HepG2 (cell line): ENCODE results near the gene C10orf143. TPM values are rescaled to one million over a fixed set of nuclear protein-coding genes. Genes with fewer than 3 reads are reported as not detected.

ENCODE experiments used
- BHLHE40 ChIP-seq: IDR thresholded peaks from 2 replicates; pipeline ENCODE4 v1.6.1; 2011; ENCODE audit warnings: low read length, improper control_type of control experiment
- CENPT ChIP-seq: sonication (generic); formaldehyde crosslinking; IDR thresholded peaks from 2 replicates; pipeline ENCODE4 v1.8.0; 2022; ENCODE audit warnings: low read depth, mild to moderate bottlenecking, moderate library complexity, missing genetic modification reagents
- EEA1 ChIP-seq: sonication (generic); formaldehyde crosslinking; IDR thresholded peaks from 2 replicates; pipeline ENCODE4 v1.5.1; 2020; ENCODE audit warnings: mild to moderate bottlenecking, missing genetic modification reagents, borderline replicate concordance
- HDAC2 ChIP-seq: sonication (generic); formaldehyde crosslinking; IDR thresholded peaks from 2 replicates; pipeline ENCODE4 v1.4.0; 2020; ENCODE audit warnings: missing genetic modification reagents
- KAT8 ChIP-seq: IDR thresholded peaks from 2 replicates; pipeline ENCODE4 v1.6.1; 2016; ENCODE audit warnings: missing genetic modification reagents, missing compliant biosample characterization
- MTF1 ChIP-seq: sonication (generic); formaldehyde crosslinking; IDR thresholded peaks from 2 replicates; pipeline ENCODE4 v1.5.0; 2020; ENCODE audit warnings: missing genetic modification reagents
- NCOR1 ChIP-seq: fragments of 200-600 bp; sonication (generic); IDR thresholded peaks from 2 replicates; pipeline ENCODE4 v1.7.0; 2017; ENCODE audit warnings: antibody characterized with exemption, low read length, borderline replicate concordance
- NR2C2 ChIP-seq: sonication (generic); formaldehyde crosslinking; IDR thresholded peaks from 2 replicates; pipeline ENCODE4 v1.4.0; 2020; ENCODE audit warnings: missing genetic modification reagents, mild to moderate bottlenecking, moderate library complexity, borderline replicate concordance
- NR2F1 ChIP-seq, 2 experiments: fragments of 450-650 bp in 1 of 2; formaldehyde crosslinking in 1 of 2; IDR thresholded peaks; 2 replicates each; pipeline versions ENCODE4 v1.5.0 to v1.6.1; 2016 to 2020; ENCODE audit warnings: mild to moderate bottlenecking in 1 of 2, missing compliant biosample characterization in 1 of 2, missing genetic modification reagents in 1 of 2, moderate library complexity in 1 of 2
- NRL ChIP-seq: sonication (generic); formaldehyde crosslinking; IDR thresholded peaks from 2 replicates; pipeline ENCODE4 v1.5.0; 2020; ENCODE audit warnings: missing genetic modification reagents, mild to moderate bottlenecking, moderate library complexity, borderline replicate concordance
- RBM39 ChIP-seq: fragments of 200-400 bp; formaldehyde crosslinking; IDR thresholded peaks from one replicate; pipeline ENCODE4 v1.6.1; 2018; ENCODE audit warnings: antibody characterized with exemption, mild to moderate bottlenecking, low read depth, low read length; ENCODE audit not compliant: poor library complexity, severe bottlenecking
- RELA ChIP-seq: sonication (generic); formaldehyde crosslinking; IDR thresholded peaks from 2 replicates; pipeline ENCODE4 v1.4.0; 2020; ENCODE audit warnings: missing genetic modification reagents
- WIZ ChIP-seq: sonication (generic); formaldehyde crosslinking; IDR thresholded peaks from 2 replicates; pipeline ENCODE4 v1.5.1; 2020; ENCODE audit warnings: mild to moderate bottlenecking, missing genetic modification reagents
- ZFP1 ChIP-seq: IDR thresholded peaks from 2 replicates; pipeline ENCODE4 v1.6.1; 2016
- ZFP37 ChIP-seq: sonication (generic); formaldehyde crosslinking; IDR thresholded peaks from 2 replicates; pipeline ENCODE4 v1.4.0; 2020; ENCODE audit warnings: missing genetic modification reagents, borderline replicate concordance
- ZNF256 ChIP-seq: sonication (generic); formaldehyde crosslinking; conservative IDR thresholded peaks from 2 replicates; pipeline ENCODE4 v1.4.0; 2020; ENCODE audit warnings: missing genetic modification reagents
- ZNF263 ChIP-seq: sonication (generic); formaldehyde crosslinking; IDR thresholded peaks from 2 replicates; pipeline ENCODE4 v1.4.0; 2020; ENCODE audit warnings: missing genetic modification reagents
- ZNF672 ChIP-seq: sonication (generic); formaldehyde crosslinking; IDR thresholded peaks from 2 replicates; pipeline ENCODE4 v1.8.1; 2022; ENCODE audit warnings: missing genetic modification reagents
- polyA plus RNA-seq, 8 experiments: library from polyadenylated mRNA; depleted of rRNA in 3 of 8; stranded (reverse) in 7 of 8; unstranded in 1 of 8; fragments of >200 nt; fragmentation: Illumina TruSeq in 4 of 8; extraction: Trizol in 4 of 8; gene quantifications; 2 replicates each; pipeline versions ENCODE4 v1.2.1 to v1.2.3, GENCODE V29; 2011 to 2016; ENCODE audit warnings: low read depth in 4 of 8, missing spikeins in 1 of 8, mixed read lengths in 1 of 8; ENCODE audit not compliant: insufficient read depth in 1 of 8
- total RNA-seq, 5 experiments: library from RNA; depleted of rRNA; stranded (reverse); fragments of >200 nt; fragmentation: Illumina TruSeq; extraction: Trizol; gene quantifications; 2 replicates each; pipeline ENCODE4 v1.2.3, GENCODE V29; 2016; ENCODE audit warnings: low read depth in 1 of 5
- TF ChIP-seq, protein P1 (sequence below): sonication (generic); formaldehyde crosslinking; IDR thresholded peaks from 2 replicates; pipeline ENCODE4 v1.5.0; 2020; ENCODE audit warnings: missing genetic modification reagents
- TF ChIP-seq, protein P2 (sequence below): sonication (generic); formaldehyde crosslinking; IDR thresholded peaks from 2 replicates; pipeline ENCODE4 v1.4.0; 2020; ENCODE audit warnings: mild to moderate bottlenecking, missing genetic modification reagents
- TF ChIP-seq, protein P3 (sequence below): sonication (generic); formaldehyde crosslinking; IDR thresholded peaks from 2 replicates; pipeline ENCODE4 v1.8.0; 2022; ENCODE audit warnings: mild to moderate bottlenecking, missing genetic modification reagents; ENCODE audit not compliant: insufficient replicate concordance
- TF ChIP-seq, protein P4 (sequence below): sonication (generic); formaldehyde crosslinking; IDR thresholded peaks from 2 replicates; pipeline ENCODE4 v1.4.0; 2020; ENCODE audit warnings: missing genetic modification reagents
- TF ChIP-seq, protein P5 (sequence below): sonication (generic); formaldehyde crosslinking; conservative IDR thresholded peaks from 2 replicates; pipeline ENCODE4 v1.4.0; 2020; ENCODE audit warnings: missing genetic modification reagents

Gene C10orf143
- total and polyA plus RNA-seq, 2 of the 13 experiments (the other 11 are each of a cell fraction or from before 2014, with no cell fraction given) = 0.21 to 0.91 TPM

DNA sequence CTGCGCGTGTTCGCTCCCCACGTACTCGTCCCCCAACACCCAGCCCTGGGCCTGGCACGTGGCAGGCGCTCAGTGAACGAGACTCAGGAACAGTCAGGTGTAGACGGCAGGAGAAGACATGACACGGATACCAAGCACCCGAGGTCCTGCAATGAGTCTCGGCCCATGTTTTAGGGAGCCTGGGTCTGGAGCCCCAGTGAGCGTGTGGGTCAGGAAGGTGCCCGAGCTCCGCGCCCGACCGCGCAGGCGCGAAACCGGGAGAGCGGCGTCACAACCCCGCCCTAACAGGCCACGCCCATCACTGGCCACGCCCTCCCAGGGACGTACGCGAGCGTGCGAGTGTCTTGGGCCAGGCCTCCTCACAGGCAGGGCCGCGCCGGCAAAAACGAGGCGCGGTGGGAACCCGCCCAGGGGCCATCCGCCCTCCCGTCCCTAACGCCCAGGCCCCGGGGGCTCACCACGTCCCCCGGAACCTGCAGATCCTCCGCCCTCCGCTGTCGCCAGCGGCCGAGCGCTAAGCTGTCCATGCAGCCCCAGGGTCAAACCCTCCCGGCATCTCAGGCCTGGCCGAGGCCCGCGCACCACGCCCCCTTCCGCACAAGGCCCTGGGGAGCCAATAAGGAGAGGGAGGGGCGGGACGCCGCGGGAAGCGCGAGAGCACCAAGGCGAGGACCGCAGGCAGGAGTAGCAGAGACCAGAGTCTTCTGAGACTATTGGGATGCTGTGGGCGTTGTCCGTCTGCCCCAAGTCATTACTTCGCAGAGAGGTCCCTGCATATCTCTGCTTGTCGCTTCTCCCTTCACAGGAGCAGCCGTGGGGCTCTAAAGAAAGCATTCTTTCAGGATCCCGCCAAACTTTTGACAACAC lies at the start of gene C10orf143 (continued):
- TF ChIP-seq ZNF672 (CRISPR knock-in tag) = no peak
- no peak for TF ChIP-seq NCOR1
- peak; percentile 90 for TF ChIP-seq KAT8 (CRISPR knock-in tag)
- TF ChIP-seq, protein P1, sequence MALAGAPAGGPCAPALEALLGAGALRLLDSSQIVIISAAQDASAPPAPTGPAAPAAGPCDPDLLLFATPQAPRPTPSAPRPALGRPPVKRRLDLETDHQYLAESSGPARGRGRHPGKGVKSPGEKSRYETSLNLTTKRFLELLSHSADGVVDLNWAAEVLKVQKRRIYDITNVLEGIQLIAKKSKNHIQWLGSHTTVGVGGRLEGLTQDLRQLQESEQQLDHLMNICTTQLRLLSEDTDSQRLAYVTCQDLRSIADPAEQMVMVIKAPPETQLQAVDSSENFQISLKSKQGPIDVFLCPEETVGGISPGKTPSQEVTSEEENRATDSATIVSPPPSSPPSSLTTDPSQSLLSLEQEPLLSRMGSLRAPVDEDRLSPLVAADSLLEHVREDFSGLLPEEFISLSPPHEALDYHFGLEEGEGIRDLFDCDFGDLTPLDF (CRISPR knock-in tag) = peak; percentile 66
- TF ChIP-seq CENPT = no peak
- TF ChIP-seq ZNF256 (CRISPR knock-in tag) = no peak
- peak; percentile 22 to 40; a peak in 2 of 4 replicates for TF ChIP-seq NR2F1 (CRISPR knock-in tag; IDR thresholded peaks at IDR 0.05)
- TF ChIP-seq, protein P2, sequence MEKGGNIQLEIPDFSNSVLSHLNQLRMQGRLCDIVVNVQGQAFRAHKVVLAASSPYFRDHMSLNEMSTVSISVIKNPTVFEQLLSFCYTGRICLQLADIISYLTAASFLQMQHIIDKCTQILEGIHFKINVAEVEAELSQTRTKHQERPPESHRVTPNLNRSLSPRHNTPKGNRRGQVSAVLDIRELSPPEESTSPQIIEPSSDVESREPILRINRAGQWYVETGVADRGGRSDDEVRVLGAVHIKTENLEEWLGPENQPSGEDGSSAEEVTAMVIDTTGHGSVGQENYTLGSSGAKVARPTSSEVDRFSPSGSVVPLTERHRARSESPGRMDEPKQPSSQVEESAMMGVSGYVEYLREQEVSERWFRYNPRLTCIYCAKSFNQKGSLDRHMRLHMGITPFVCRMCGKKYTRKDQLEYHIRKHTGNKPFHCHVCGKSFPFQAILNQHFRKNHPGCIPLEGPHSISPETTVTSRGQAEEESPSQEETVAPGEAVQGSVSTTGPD (CRISPR knock-in tag) = no peak
- TF ChIP-seq RBM39 = peak; percentile 83
- TF ChIP-seq NR2C2 (CRISPR knock-in tag) = no peak
- TF ChIP-seq ZFP1 (CRISPR knock-in tag) = no peak
- TF ChIP-seq, protein P3, sequence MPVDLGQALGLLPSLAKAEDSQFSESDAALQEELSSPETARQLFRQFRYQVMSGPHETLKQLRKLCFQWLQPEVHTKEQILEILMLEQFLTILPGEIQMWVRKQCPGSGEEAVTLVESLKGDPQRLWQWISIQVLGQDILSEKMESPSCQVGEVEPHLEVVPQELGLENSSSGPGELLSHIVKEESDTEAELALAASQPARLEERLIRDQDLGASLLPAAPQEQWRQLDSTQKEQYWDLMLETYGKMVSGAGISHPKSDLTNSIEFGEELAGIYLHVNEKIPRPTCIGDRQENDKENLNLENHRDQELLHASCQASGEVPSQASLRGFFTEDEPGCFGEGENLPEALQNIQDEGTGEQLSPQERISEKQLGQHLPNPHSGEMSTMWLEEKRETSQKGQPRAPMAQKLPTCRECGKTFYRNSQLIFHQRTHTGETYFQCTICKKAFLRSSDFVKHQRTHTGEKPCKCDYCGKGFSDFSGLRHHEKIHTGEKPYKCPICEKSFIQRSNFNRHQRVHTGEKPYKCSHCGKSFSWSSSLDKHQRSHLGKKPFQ (CRISPR knock-in tag) = no peak
- peak; percentile 11; the same call in 1 of the 2 replicates for TF ChIP-seq BHLHE40
- 0 out of 2 replicates have a peak, but pooled peaks have one; percentile 81 for TF ChIP-seq WIZ (CRISPR knock-in tag)
- no peak for TF ChIP-seq MTF1 (CRISPR knock-in tag)
- TF ChIP-seq, protein P4, sequence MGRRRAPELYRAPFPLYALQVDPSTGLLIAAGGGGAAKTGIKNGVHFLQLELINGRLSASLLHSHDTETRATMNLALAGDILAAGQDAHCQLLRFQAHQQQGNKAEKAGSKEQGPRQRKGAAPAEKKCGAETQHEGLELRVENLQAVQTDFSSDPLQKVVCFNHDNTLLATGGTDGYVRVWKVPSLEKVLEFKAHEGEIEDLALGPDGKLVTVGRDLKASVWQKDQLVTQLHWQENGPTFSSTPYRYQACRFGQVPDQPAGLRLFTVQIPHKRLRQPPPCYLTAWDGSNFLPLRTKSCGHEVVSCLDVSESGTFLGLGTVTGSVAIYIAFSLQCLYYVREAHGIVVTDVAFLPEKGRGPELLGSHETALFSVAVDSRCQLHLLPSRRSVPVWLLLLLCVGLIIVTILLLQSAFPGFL = no peak
- TF ChIP-seq, protein P5, sequence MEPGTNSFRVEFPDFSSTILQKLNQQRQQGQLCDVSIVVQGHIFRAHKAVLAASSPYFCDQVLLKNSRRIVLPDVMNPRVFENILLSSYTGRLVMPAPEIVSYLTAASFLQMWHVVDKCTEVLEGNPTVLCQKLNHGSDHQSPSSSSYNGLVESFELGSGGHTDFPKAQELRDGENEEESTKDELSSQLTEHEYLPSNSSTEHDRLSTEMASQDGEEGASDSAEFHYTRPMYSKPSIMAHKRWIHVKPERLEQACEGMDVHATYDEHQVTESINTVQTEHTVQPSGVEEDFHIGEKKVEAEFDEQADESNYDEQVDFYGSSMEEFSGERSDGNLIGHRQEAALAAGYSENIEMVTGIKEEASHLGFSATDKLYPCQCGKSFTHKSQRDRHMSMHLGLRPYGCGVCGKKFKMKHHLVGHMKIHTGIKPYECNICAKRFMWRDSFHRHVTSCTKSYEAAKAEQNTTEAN (CRISPR knock-in tag) = no peak; the same call in 1 of the 2 replicates
- TF ChIP-seq HDAC2 (CRISPR knock-in tag) = peak; percentile 56; the same call in 1 of the 2 replicates
- no peak for TF ChIP-seq RELA
- TF ChIP-seq EEA1 (CRISPR knock-in tag) = peak; percentile 57; the same call in 1 of the 2 replicates
- TF ChIP-seq ZNF263 (CRISPR knock-in tag) = no peak
- TF ChIP-seq ZFP37 (CRISPR knock-in tag) = no peak
- TF ChIP-seq NRL (CRISPR knock-in tag) = peak; percentile 53
